ENCODE measurements around the gene FHL1. TPM values are rescaled to one million over a fixed set of nuclear protein-coding genes. Genes with fewer than 3 reads are reported as not detected.

The FHL1 gene
- total RNA-seq, 4 donors from 2014 or later, result 223 to 313 (median 230) TPM

GRCh38 chrX:136146614-136147314, 569 bp upstream of the FHL1 start:
- Histone ChIP-seq H3K9me3 (no peaks in the 10 kb centered on the region), H3K4me1 (no peaks in the 10 kb centered on the region), H3K4me3 (replicated peaks in 1 of 3) (peak overlapping the region; percentile 20 to 51 (median 47)), H3K36me3 (no peaks in the 10 kb centered on the region), H3K27me3 (no peaks in the 10 kb centered on the region), H3K27ac (peak overlapping the region; percentile 83 to 95 (median 91))
- intact Hi-C loops (cut with DNase I), result no loop called here
- peak; percentile 8 to 32 for DNase-seq
- TF ChIP-seq CTCF (IDR thresholded peaks at IDR 0.05) (no peak), POLR2A (IDR thresholded peaks at IDR 0.05) (no peak)
- 1 to 3% methylated on average over 8 to 10 of the region's 59 CpGs for WGBS, 2 donors

- Histone ChIP-seq H3K4me1 (peaks cover 0 to 2% of the 10 kb centered on the region in 2 donors), H3K36me3 (no peaks in the 10 kb centered on the region), H3K27me3 (no peaks in the 10 kb centered on the region), H3K4me3 (replicated peaks in 1 of 3) (peak overlapping the region in 2 of 3 donors; percentile 62 to 77), H3K9me3 (no peaks in the 10 kb centered on the region), H3K27ac (peak overlapping the region; percentile 93 to 98 (median 98))
- TF ChIP-seq CTCF (IDR thresholded peaks at IDR 0.05) (no peak), POLR2A (IDR thresholded peaks at IDR 0.05) (no peak)
- intact Hi-C loops (cut with DNase I), result no loop called here
- DNase-seq, result peak; percentile 35 to 38
- 0% methylated on average over 15 of the region's 17 CpGs; no CpG with 5 or more reads in 1 of the 2 donors for WGBS, 2 donors
These were observed 643 bp downstream of the FHL1 start for GRCh38 chrX:136147976-136148375.

GRCh38 chrX:136148391-136148790, 1.1 kb downstream of the FHL1 start:
- H3K4me3 ChIP-seq (replicated peaks in 1 of 3), result peak overlapping the region in 2 of 3 donors; percentile 47 to 77
- no peaks in the 10 kb centered on the region for H3K27me3 ChIP-seq
- no peak for DNase-seq
- no peaks in the 10 kb centered on the region for H3K36me3 ChIP-seq
- TF ChIP-seq CTCF (IDR thresholded peaks at IDR 0.05), result no peak
- TF ChIP-seq POLR2A (IDR thresholded peaks at IDR 0.05), result peak in 1 of 2 donors; percentile 52
- intact Hi-C loops (cut with DNase I), result no loop called here
- peak overlapping the region; percentile 93 to 98 (median 98) for H3K27ac ChIP-seq
- peaks cover 0 to 4% of the 10 kb centered on the region in 2 donors for H3K4me1 ChIP-seq
- H3K9me3 ChIP-seq, result no peaks in the 10 kb centered on the region
- WGBS, 2 donors, result 4 to 9% methylated on average over 12 to 14 of the region's 17 CpGs

- H3K27me3 ChIP-seq, result no peaks in the 10 kb centered on the region
- H3K4me1 ChIP-seq, result peaks cover 0 to 13% of the 10 kb centered on the region in 2 donors
- H3K9me3 ChIP-seq, result no peaks in the 10 kb centered on the region
- peak overlapping the region; percentile 19 to 72 (median 69) for H3K27ac ChIP-seq
- intact Hi-C loops (cut with DNase I), result loop anchor here (10.0 kb wide), 1 partner anchor 50 kb away; no protein-coding TSS in a partner anchor
- no peaks in the 10 kb centered on the region for H3K36me3 ChIP-seq
- DNase-seq, result no peak
- TF ChIP-seq CTCF (IDR thresholded peaks at IDR 0.05), result no peak
- TF ChIP-seq POLR2A (IDR thresholded peaks at IDR 0.05), result no peak
- WGBS, 2 donors, result 42 to 63% methylated on average over 5 of the region's 5 CpGs
- no peak overlapping the region for H3K4me3 ChIP-seq (replicated peaks in 1 of 3)
These were observed 7.7 kb downstream of the FHL1 start for GRCh38 chrX:136154998-136155397.

- H3K4me1 ChIP-seq, result peaks cover 0 to 13% of the 10 kb centered on the region in 2 donors
- peak overlapping the region; percentile 10 to 69 (median 24) for H3K27ac ChIP-seq
- intact Hi-C loops (cut with DNase I), result loop anchor here (10.0 kb wide), 1 partner anchor 48 kb away; no protein-coding TSS in a partner anchor
- no peak for DNase-seq
- no peaks in the 10 kb centered on the region for H3K27me3 ChIP-seq
- no peak overlapping the region for H3K4me3 ChIP-seq (replicated peaks in 1 of 3)
- 79 to 86% methylated on average over 5 of the region's 5 CpGs for WGBS, 2 donors
- no peaks in the 10 kb centered on the region for H3K9me3 ChIP-seq
- no peaks in the 10 kb centered on the region for H3K36me3 ChIP-seq
- TF ChIP-seq POLR2A (IDR thresholded peaks at IDR 0.05), result no peak
- TF ChIP-seq CTCF (IDR thresholded peaks at IDR 0.05), result no peak
These were observed 9.3 kb downstream of the FHL1 start for GRCh38 chrX:136156560-136157117.

All from thyroid gland (tissue), 4 donors.